Small intestine (tissue), 7 donors: ENCODE data around the gene LRMDA. TPM values are rescaled to one million over a fixed set of nuclear protein-coding genes. Genes with fewer than 3 reads are reported as not detected.

ENCODE experiments used
- DNase-seq, 2 donors: peaks; one replicate each; pipeline versions ENCODE4 v3.0.0 to v3.0.0-alpha.2; 2013
- FAIRE-seq: peaks from 2 replicates; lab custom pipeline; 2012; peaks lifted over from hg19 to GRCh38; lab: Jason Lieb, UNC
- H3K27ac ChIP-seq, 3 donors: one replicate each; pipeline ENCODE4 v1.5.1; 2013; ENCODE audit warnings: low read length in 2 of 3, mild to moderate bottlenecking in 2 of 3, control low read depth in 1 of 3, inconsistent platforms in 1 of 3, low read depth in 1 of 3, moderate library complexity in 1 of 3
- H3K27me3 ChIP-seq, 3 donors: one replicate each; pipeline ENCODE4 v1.6.1; 2013; ENCODE audit warnings: low read length in 3 of 3, inconsistent platforms in 1 of 3; ENCODE audit not compliant: control insufficient read depth in 3 of 3, insufficient read depth in 3 of 3
- H3K36me3 ChIP-seq, 3 donors: one replicate each; pipeline ENCODE4 v1.6.1; 2013; ENCODE audit warnings: low read length in 3 of 3, inconsistent platforms in 1 of 3, low read depth in 1 of 3, mild to moderate bottlenecking in 1 of 3, moderate library complexity in 1 of 3; ENCODE audit not compliant: control insufficient read depth in 3 of 3, insufficient read depth in 2 of 3
- H3K4me1 ChIP-seq, 3 donors: one replicate each; pipeline ENCODE4 v1.6.1; 2013; ENCODE audit warnings: low read length in 2 of 3, inconsistent platforms in 1 of 3, low read depth in 1 of 3, mild to moderate bottlenecking in 1 of 3, moderate library complexity in 1 of 3; ENCODE audit not compliant: control insufficient read depth in 3 of 3, insufficient read depth in 2 of 3
- H3K4me3 ChIP-seq, 3 donors: one replicate each; pipeline ENCODE4 v1.5.1; 2013; ENCODE audit warnings: low read length in 3 of 3, control low read depth in 1 of 3, inconsistent platforms in 1 of 3, low read depth in 1 of 3, mild to moderate bottlenecking in 1 of 3, moderate library complexity in 1 of 3
- H3K9me3 ChIP-seq, 2 donors: one replicate each; pipeline ENCODE4 v1.6.1; 2013; ENCODE audit warnings: low read depth in 1 of 2, low read length in 1 of 2; ENCODE audit not compliant: control insufficient read depth in 2 of 2, insufficient read depth in 1 of 2
- WGBS, 3 donors: extraction: QIAGEN DNeasy Blood & Tissue Kit; methylation state at CpG; one replicate each; pipeline ENCODE4 v1.1.7; 2013; 5-methylcytosine and 5-hydroxymethylcytosine counted together
- polyA plus RNA-seq, 4 donors: library from polyadenylated mRNA; stranded (reverse) in 3 of 4; unstranded in 1 of 4; fragments of 200-250 nt in 3 of 4; fragments of 120-200 nt in 1 of 4; gene quantifications; one replicate each; pipeline versions ENCODE4 v1.2.1 to v1.2.3, GENCODE V29; 2013
- donor health status: healthy with polysubstance abuse.
- donor health status: control.
- donor health status: control.
- donor health status: Bipolar disorder and iron deficiency.
- donor health status: healthy.

The LRMDA gene
- polyA plus RNA-seq, 4 donors = 5.6 to 16.2 (median 6.0) TPM; not detected in 1

GRCh38 chr10:75403939-75404814 is 27.2 kb upstream of the LRMDA start:
- DNase-seq (peak; percentile 54 to 82), FAIRE-seq (no peak)
- H3K36me3 ChIP-seq = peaks cover 0 to 22% (median 0%) of the 10 kb centered on the region in 3 donors
- peaks cover 0 to 19% of the 10 kb centered on the region in 2 donors for H3K9me3 ChIP-seq
- peaks cover 0 to 5% (median 3%) of the 10 kb centered on the region in 3 donors for H3K4me1 ChIP-seq
- H3K27ac ChIP-seq = peak overlapping the region in 2 of 3 donors; percentile 94 to 98
- H3K27me3 ChIP-seq = peaks cover 0 to 9% (median 0%) of the 10 kb centered on the region in 3 donors
- WGBS, 3 donors = 4 to 7% (median 5%) methylated on average over 48 to 58 of the region's 58 CpGs
- peak overlapping the region in 2 of 3 donors; percentile 79 to 99 for H3K4me3 ChIP-seq

- FAIRE-seq (no peak), DNase-seq (peak; percentile 72 to 82)
- Histone ChIP-seq H3K4me3 (peak overlapping the region in 2 of 3 donors; percentile 18 to 99), H3K27ac (peak overlapping the region in 2 of 3 donors; percentile 47 to 98), H3K36me3 (peaks cover 0 to 14% (median 0%) of the 10 kb centered on the region in 3 donors), H3K4me1 (peaks cover 0 to 6% (median 5%) of the 10 kb centered on the region in 3 donors), H3K9me3 (peaks cover 0 to 19% of the 10 kb centered on the region in 2 donors), H3K27me3 (peaks cover 0 to 11% (median 0%) of the 10 kb centered on the region in 3 donors)
- 2 to 19% (median 11%) methylated on average over 50 to 56 of the region's 56 CpGs for WGBS, 3 donors
Observed at GRCh38 chr10:75404815-75405597, 26.4 kb upstream of the LRMDA start.

GRCh38 chr10:75405598-75406461 is 25.6 kb upstream of the LRMDA start:
- Histone ChIP-seq H3K27ac (peak overlapping the region in 2 of 3 donors; percentile 10 to 98), H3K9me3 (peaks cover 0 to 19% of the 10 kb centered on the region in 2 donors), H3K36me3 (peaks cover 0 to 12% (median 0%) of the 10 kb centered on the region in 3 donors), H3K4me3 (peak overlapping the region in 1 of 3 donors; percentile 99), H3K4me1 (peaks cover 0 to 8% (median 5%) of the 10 kb centered on the region in 3 donors), H3K27me3 (peaks cover 0 to 11% (median 0%) of the 10 kb centered on the region in 3 donors)
- DNase-seq (no peak), FAIRE-seq (no peak)
- WGBS, 3 donors = 61 to 68% (median 68%) methylated on average over 32 to 39 of the region's 39 CpGs

GRCh38 chr10:75406462-75407223 is 24.8 kb upstream of the LRMDA start:
- FAIRE-seq = no peak
- Histone ChIP-seq H3K4me1 (peaks cover 0 to 8% (median 5%) of the 10 kb centered on the region in 3 donors), H3K9me3 (peaks cover 0 to 19% of the 10 kb centered on the region in 2 donors), H3K36me3 (peaks cover 0 to 12% (median 0%) of the 10 kb centered on the region in 3 donors), H3K27me3 (peaks cover 0 to 11% (median 0%) of the 10 kb centered on the region in 3 donors), H3K4me3 (no peak overlapping the region), H3K27ac (no peak overlapping the region)
- 87 to 95% (median 91%) methylated on average over 29 of the region's 29 CpGs for WGBS, 3 donors
- DNase-seq = no peak

GRCh38 chr10:75407224-75407712 is 24.2 kb upstream of the LRMDA start:
- peak in 1 of 2 donors; percentile 13 for DNase-seq
- peaks cover 0 to 8% (median 5%) of the 10 kb centered on the region in 3 donors for H3K4me1 ChIP-seq
- no peak for FAIRE-seq
- H3K27me3 ChIP-seq = peaks cover 0 to 11% (median 0%) of the 10 kb centered on the region in 3 donors
- peaks cover 0 to 12% (median 0%) of the 10 kb centered on the region in 3 donors for H3K36me3 ChIP-seq
- H3K27ac ChIP-seq = peak overlapping the region in 1 of 3 donors; percentile 40
- H3K4me3 ChIP-seq = peak overlapping the region in 1 of 3 donors; percentile 28
- peaks cover 0 to 19% of the 10 kb centered on the region in 2 donors for H3K9me3 ChIP-seq
- 67 to 84% (median 70%) methylated on average over 37 of the region's 37 CpGs for WGBS, 3 donors

- H3K9me3 ChIP-seq = peaks cover 0 to 19% of the 10 kb centered on the region in 2 donors
- peaks cover 0 to 11% (median 0%) of the 10 kb centered on the region in 3 donors for H3K27me3 ChIP-seq
- DNase-seq = peak in 1 of 2 donors; percentile 46
- peaks cover 0 to 12% (median 0%) of the 10 kb centered on the region in 3 donors for H3K36me3 ChIP-seq
- FAIRE-seq = no peak
- peaks cover 0 to 8% (median 5%) of the 10 kb centered on the region in 3 donors for H3K4me1 ChIP-seq
- H3K27ac ChIP-seq = peak overlapping the region in 2 of 3 donors; percentile 8 to 86
- peak overlapping the region in 1 of 3 donors; percentile 83 for H3K4me3 ChIP-seq
- 38 to 82% (median 57%) methylated on average over 60 to 68 of the region's 68 CpGs for WGBS, 3 donors
Observed at GRCh38 chr10:75407713-75408508, 23.5 kb upstream of the LRMDA start.
